ENCODE results near the gene CA9. TPM values are rescaled to one million over a fixed set of nuclear protein-coding genes. Genes with fewer than 3 reads are reported as not detected.
A peak's percentile ranks its signal among the peaks of the same experiment; 100 is the strongest.
"Not testable (repeated sequence)": the region's sequence is repeated elsewhere in the genome, so short reads cannot be mapped to it uniquely, and the experiment has no call there.

Gene CA9
- total RNA-seq = not detected
- long read RNA-seq = 0 reads

DNA sequence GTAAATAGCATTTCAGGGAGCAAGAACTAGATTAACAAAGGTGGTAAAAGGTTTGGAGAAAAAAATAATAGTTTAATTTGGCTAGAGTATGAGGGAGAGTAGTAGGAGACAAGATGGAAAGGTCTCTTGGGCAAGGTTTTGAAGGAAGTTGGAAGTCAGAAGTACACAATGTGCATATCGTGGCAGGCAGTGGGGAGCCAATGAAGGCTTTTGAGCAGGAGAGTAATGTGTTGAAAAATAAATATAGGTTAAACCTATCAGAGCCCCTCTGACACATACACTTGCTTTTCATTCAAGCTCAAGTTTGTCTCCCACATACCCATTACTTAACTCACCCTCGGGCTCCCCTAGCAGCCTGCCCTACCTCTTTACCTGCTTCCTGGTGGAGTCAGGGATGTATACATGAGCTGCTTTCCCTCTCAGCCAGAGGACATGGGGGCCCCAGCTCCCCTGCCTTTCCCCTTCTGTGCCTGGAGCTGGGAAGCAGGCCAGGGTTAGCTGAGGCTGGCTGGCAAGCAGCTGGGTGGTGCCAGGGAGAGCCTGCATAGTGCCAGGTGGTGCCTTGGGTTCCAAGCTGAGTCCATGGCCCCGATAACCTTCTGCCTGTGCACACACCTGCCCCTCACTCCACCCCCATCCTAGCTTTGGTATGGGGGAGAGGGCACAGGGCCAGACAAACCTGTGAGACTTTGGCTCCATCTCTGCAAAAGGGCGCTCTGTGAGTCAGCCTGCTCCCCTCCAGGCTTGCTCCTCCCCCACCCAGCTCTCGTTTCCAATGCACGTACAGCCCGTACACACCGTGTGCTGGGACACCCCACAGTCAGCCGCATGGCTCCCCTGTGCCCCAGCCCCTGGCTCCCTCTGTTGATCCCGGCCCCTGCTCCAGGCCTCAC is at the start of gene CA9:
Gene CA9, plus strand, starts transcription at position 797 of the 893 bp plus-strand sequence. Its CDS starts 32 bp downstream, at position 829.
- no peak for DNase-seq (ENCODE audit: low spot score)

- DNase-seq (ENCODE audit: low spot score) = no peak
Measured at GRCh38 chr9:35627575-35627974, 46.2 kb upstream of the CA9 start.

DNA sequence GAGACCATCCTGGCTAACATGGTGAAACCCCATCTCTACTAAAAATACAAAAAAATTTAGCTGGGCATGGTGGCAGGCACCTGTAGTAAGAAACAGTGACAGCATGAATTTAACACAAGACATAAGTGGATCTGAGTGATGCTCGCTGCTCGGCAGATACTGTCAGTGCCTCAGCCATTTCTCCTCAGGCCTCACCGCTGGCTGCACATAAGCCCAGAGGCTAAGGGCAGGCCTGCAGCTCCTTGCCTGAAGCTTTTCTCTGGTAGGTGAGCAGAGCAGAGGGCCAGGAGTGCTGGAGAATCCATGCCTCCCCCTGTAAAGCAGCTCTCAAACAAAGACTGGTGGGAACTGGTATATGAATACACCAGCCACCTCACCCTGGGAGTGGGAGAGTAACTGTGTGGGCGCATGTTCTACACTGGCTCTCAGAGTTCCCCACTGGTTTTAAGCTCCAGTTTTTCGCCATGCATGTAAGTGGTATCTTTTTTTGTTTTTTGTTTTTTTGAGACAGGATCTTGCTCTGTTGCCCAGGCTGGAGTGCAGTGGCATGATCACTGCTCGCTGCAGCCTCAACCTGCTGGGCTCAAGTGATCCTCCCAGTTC is 45.2 kb upstream of the CA9 start:
- no peak for DNase-seq (ENCODE audit: low spot score)

- DNase-seq (ENCODE audit: low spot score) = peak; percentile 45
Measured at GRCh38 chr9:35629597-35629996, 44.1 kb upstream of the CA9 start.

- DNase-seq (ENCODE audit: low spot score) = peak; percentile 2
Measured at GRCh38 chr9:35635730-35636129, 38.0 kb upstream of the CA9 start.

DNA sequence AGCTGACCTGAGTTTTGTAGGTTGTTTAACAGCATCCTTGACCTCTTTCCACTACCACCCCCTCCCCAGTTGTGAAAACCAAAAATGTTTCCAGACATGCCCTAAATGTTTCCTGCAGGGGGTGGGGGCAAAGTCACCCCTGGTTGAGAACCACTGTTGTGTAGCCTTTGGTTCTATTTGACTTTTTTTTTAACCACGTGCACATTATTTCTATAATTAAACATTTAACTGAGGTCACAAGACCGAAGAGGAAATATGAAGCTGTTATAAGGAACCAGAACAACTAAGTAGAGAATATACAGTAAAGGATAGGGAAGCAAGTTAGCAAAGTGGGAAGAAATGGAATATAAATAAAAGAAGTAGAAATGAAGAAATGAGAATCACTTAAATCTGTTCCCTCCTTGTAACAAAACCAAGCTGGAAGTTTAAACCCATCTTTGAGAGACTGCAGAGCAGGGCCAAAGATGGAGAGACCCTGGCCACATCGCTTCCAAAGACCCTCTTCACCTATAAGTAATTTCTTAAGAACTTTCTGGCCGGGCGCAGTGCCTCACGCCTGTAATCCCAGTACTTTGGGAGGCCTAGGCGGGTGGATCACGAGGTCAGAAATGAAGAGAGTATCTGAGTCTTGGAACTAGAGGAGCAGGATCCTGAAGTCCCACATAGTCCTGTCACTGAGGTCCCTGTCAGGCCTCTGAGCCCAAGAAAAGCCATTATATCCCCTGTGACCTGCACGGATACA is 37.4 kb upstream of the CA9 start:
- DNase-seq (ENCODE audit: low spot score) = peak; percentile 68

- not testable (repeated sequence) for DNase-seq (ENCODE audit: low spot score)
Measured at GRCh38 chr9:35636877-35637246, 36.9 kb upstream of the CA9 start.

GRCh38 chr9:35637427-35637955 is 36.2 kb upstream of the CA9 start:
- peak; percentile 3 for DNase-seq (ENCODE audit: low spot score)

- peak; percentile 16 for DNase-seq (ENCODE audit: low spot score)
Measured at GRCh38 chr9:35638751-35639150, 35.0 kb upstream of the CA9 start.

DNA sequence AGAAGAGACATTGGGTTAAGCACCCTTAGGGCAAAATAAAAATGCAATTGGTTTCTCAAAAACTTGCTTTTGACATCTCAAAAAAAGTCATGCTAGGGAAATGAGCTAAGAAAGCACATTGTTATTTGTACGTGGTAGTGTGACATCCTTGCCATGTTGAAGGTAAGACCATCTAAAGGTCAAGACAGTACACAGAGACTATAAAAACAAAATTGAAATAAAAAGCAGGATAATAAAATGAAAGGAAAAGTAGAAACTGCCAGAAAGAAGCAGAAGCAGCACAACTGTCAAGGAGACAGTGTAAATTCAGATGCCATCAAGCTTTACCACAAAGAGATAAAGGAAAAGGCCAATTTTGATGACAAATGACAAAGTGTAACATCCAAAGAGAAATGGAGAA is 34.5 kb upstream of the CA9 start:
- DNase-seq (ENCODE audit: low spot score) = not testable (repeated sequence)

- no peak for DNase-seq (ENCODE audit: low spot score)
Measured at GRCh38 chr9:35639631-35640030, 34.1 kb upstream of the CA9 start.

GRCh38 chr9:35640431-35640830 is 33.3 kb upstream of the CA9 start:
- not testable (repeated sequence) for DNase-seq (ENCODE audit: low spot score)

DNA sequence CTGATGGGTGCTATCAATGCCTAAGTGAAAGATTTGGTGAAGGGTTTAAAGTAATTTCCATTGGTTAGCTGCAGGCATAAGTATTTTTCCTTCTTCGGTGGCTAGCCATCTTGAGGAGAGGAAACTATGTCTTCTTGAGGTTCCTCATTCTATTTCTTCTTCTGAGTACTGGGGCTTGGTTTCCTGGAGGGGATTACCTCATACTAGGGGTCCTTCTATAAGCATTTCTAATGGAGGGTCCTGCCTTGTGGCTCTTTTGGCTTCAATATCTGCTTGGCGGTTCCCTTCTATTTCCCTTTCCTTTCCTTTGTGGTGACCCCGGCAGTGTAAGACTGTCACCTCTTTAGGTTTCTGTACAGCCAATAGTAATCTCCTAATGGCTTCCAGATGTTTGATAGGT is 32.2 kb upstream of the CA9 start:
- DNase-seq (ENCODE audit: low spot score) = peak; percentile 0

- DNase-seq (ENCODE audit: low spot score) = no peak
Measured at GRCh38 chr9:35643046-35643445, 30.7 kb upstream of the CA9 start.

DNA sequence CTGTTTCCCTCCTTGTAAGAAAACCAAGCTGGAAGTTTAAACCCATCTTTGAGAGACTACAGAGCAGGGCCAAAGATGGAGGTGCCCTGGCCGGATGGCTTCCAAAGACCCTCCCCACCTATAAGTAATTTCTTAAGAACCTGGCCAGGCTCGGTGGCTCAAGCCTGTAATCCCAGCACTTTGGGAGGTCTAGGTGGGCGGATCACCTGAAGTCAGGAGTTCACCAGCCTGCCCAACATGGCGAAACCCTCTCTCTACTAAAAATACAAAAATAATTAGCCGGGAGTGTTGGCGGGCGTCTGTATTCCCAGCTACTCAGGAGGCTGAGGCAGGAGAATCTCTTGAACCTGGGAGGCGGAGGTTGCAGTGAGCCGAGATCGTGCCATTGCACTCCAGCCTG is 28.0 kb upstream of the CA9 start:
- DNase-seq (ENCODE audit: low spot score) = not testable (repeated sequence)

- no peak for DNase-seq (ENCODE audit: low spot score)
Measured at GRCh38 chr9:35646153-35646532, 27.6 kb upstream of the CA9 start.

GRCh38 chr9:35646533-35647265 is 27.0 kb upstream of the CA9 start:
- DNase-seq (ENCODE audit: low spot score) = peak; percentile 98

- DNase-seq (ENCODE audit: low spot score) = no peak
Measured at GRCh38 chr9:35649431-35650340, 24.0 kb upstream of the CA9 start.

DNA sequence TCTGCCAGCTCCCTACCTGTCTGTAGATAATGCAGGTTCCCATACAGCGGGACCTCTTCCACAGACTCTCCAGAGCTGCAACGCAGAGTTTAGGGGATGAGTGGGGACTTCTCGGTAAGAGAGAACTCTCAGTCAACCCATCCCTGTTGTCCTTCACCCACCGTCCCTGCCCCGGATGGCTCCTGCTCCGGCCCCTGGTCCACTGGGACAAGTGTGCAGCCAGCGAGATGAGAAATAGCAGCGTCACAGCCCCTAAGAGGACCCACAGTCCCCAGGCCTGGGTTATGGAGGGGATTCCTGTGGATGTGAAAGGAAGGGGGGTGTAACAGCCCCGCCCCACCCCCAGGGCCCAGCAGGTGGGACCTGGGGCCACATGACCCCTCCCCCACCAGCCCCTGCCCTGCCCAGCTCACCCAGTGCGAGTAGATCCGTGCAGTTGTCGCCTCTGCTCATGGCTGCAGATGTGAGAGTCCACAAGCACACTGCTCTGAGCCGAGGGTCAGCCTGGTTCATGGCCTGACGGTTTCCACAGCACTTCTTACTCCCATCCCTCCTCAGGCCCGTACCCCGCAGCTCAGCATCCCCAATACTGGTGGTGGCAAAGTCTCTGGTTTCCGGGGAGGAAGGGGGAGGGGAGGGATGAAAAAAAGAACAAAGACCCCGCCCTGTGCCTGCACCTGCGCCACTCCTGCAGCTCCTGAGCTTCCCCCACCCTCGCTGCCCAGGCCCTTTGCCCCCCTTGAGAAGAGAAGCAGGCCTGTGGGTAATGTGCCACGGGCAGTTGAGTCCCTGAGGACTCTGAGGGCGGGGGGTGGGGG is 23.2 kb upstream of the CA9 start, which contains the start of gene SIT1:
Gene SIT1, minus strand, starts transcription at position 591 of the 818 bp plus-strand sequence. Its CDS starts 78 bp downstream, at position 513.
- DNase-seq (ENCODE audit: low spot score) = no peak

Data from mesenteric fat pad (tissue), 1 donor.